ENCODE results near the gene ROR2.

GRCh38 chr9:91606255-91606995 lies 343.6 kb downstream of the ROR2 start:
- TF ChIP-seq CTCF (IDR thresholded peaks at IDR 0.05): no peak
- no peak for TF ChIP-seq POLR2A (IDR thresholded peaks at IDR 0.05; ENCODE audit: low read depth)
- TF ChIP-seq POLR2AphosphoS5 (IDR thresholded peaks at IDR 0.05): no peak
